NCI-H82 (cell line): ENCODE measurements around the gene STPG3.
A peak's percentile ranks its signal among the peaks of the same experiment; 100 is the strongest.

Experiments
- DNase-seq: peaks from one replicate; lab custom pipeline; 2025; lab: John Stamatoyannopoulos, UW

The STPG3 gene

DNA sequence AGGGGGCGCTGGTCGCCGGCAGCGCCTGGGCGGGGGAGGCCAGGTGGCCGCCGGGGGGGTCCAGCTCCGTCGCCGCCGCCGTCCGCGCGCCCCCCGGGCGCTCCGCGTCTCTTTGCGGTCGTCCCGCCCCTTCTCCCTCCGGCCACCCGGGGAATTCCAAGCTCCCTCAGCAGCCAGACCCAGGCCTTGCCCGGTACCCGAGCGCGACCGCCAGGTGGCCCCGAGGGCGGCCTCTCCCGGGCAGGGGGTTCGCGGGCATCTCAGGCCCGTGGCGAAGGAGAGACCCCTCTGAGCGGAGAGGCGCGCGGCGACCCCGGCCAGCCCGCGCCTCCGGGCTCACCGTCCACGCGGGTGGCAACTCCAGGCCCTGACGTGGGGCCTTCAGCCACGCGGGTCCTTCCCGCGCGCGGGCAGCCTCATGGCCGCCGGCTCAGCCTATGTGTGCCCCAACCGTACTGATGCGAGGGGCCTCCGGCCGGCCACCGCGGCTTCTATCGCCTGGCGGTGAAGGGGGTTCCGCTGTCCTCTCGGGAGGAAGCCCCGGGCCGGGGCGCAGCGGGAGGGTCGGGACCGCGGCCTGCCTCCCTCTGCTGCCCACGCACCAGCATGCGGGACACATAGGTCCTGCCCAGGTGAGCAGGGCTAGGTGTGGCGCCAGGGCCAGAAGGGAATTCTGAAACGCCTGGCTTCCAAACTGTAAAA is 51.5 kb downstream of the STPG3 start:
- peak; percentile 42 for DNase-seq
